ENCODE data around the gene SLC6A7. TPM values are rescaled to one million over a fixed set of nuclear protein-coding genes. Genes with fewer than 3 reads are reported as not detected.

Gene SLC6A7
- total RNA-seq, 1 donor from 2014 or later: not detected

DNA sequence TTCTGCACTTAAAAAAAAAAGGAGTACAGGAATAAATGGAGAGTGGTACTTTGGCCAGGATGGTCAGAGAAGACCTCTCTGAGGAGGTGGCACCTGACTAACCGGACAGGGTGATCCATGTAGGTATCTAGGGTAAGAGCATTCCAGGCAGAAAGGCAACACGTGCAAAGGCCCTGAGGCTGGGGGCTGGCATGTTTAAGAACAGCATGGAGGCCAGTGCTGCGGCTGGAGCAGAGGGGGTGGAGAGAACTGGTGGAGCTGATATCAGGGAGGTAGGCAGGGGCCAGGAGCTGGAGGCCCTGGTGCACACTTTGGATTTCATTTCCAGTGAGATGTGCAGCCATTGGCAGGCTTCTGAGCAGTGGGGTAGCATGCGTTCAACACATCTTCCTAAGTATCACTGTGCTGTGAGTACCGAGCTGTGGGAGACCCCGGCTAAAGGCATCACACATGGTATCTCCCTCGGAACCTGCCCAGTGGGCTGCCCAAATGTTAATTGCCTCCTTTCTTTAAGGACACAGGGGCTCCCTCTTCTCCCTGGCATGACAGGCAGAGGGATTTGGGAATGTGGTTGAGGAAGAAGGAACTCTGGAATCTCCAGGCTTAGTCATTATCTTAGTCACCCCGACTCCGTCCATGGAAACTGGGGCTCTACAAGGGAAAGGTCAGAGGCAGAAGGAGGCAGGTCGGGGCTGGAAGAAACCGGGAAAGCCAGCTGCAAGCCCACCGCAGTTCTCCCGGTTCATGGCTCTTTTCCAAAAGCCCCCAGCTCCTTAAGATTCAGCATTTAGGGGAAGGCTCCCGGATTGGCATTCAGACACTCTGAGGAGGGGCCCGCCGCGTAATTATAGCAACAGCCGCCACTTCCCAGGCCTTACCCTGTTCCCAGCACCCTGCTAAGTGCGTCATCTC is 18.6 kb downstream of the SLC6A7 start:
- TF ChIP-seq, protein P1, sequence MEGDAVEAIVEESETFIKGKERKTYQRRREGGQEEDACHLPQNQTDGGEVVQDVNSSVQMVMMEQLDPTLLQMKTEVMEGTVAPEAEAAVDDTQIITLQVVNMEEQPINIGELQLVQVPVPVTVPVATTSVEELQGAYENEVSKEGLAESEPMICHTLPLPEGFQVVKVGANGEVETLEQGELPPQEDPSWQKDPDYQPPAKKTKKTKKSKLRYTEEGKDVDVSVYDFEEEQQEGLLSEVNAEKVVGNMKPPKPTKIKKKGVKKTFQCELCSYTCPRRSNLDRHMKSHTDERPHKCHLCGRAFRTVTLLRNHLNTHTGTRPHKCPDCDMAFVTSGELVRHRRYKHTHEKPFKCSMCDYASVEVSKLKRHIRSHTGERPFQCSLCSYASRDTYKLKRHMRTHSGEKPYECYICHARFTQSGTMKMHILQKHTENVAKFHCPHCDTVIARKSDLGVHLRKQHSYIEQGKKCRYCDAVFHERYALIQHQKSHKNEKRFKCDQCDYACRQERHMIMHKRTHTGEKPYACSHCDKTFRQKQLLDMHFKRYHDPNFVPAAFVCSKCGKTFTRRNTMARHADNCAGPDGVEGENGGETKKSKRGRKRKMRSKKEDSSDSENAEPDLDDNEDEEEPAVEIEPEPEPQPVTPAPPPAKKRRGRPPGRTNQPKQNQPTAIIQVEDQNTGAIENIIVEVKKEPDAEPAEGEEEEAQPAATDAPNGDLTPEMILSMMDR (IDR thresholded peaks at IDR 0.05): no peak
- Mint-ChIP-seq H3K4me3 (no peak overlapping the region), H3K4me1 (peaks cover 9% of the 10 kb centered on the region), H3K36me3 (ENCODE audit: low read depth) (no peaks in the 10 kb centered on the region), H3K9me3 (no peaks in the 10 kb centered on the region), H3K27me3 (peaks cover 26% of the 10 kb centered on the region), H3K27ac (no peak overlapping the region)
- ATAC-seq (ENCODE audit: low read depth): no peak
- ChIA-PET POLR2A (interaction anchor here (0.6 kb wide), 1 partner anchor 159 kb away, joined by 3 read pairs; no protein-coding TSS in a partner anchor), CTCF (no interaction called here)
- no peak for DNase-seq
- intact Hi-C loops (cut with micrococcal nuclease): no loop called here

DNA sequence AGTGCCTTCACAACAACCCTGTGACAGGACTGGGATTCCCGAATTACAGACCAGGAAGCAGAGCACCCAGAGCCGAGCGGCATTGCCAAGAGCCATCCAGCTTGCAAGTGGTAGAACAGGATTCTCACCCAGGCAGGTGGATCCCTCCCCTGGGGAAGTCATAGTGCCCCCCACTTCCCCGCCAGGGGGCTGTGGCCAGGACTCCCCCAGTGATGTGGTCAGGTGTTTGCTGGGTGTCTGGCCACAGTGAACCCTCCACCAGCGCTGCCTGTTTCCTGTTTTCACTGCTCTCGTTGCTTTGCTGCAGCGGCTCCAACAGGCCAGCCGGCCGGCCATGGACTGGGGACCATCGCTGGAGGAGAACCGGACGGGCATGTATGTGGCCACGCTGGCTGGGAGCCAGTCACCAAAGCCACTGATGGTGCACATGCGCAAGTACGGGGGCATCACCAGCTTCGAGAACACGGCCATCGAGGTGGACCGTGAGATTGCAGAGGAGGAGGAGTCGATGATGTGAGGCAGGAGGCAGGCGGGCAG is 19.3 kb downstream of the SLC6A7 start:
- H3K27ac Mint-ChIP-seq: no peak overlapping the region
- TF ChIP-seq, protein P1 (IDR thresholded peaks at IDR 0.05): no peak
- intact Hi-C loops (cut with micrococcal nuclease): no loop called here
- no peak for ATAC-seq (ENCODE audit: low read depth)
- ChIA-PET CTCF (no interaction called here), POLR2A (no interaction called here)
- DNase-seq: no peak
- no peaks in the 10 kb centered on the region for H3K9me3 Mint-ChIP-seq
- H3K27me3 Mint-ChIP-seq: peaks cover 26% of the 10 kb centered on the region
- H3K36me3 Mint-ChIP-seq (ENCODE audit: low read depth): no peaks in the 10 kb centered on the region
- peaks cover 9% of the 10 kb centered on the region for H3K4me1 Mint-ChIP-seq
- H3K4me3 Mint-ChIP-seq: no peak overlapping the region

DNA sequence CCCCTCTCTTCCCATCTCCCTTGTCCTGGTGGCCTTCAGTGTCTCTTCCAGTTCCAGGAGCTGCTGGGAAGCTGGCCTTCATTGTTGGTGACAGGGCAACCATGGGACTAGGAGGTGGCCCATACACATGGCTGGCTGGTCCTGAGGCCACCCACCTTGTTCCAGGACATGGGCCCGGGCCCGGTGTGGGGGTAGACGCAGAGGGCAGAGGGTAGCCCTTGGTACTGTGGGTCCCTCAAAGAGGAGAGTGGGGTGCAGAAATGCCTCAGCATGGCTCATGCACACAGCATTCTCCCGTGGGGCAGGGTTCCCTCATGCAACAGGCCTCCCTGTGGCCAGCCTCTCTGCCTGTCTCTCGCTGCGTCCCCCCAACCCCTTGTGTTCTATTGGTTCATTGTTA is 20.8 kb downstream of the SLC6A7 start:
- no peak overlapping the region for H3K27ac Mint-ChIP-seq
- TF ChIP-seq, protein P1 (IDR thresholded peaks at IDR 0.05): no peak
- H3K4me1 Mint-ChIP-seq: peaks cover 9% of the 10 kb centered on the region
- POLR2A ChIA-PET: no interaction called here
- CTCF ChIA-PET: no interaction called here
- no peaks in the 10 kb centered on the region for H3K9me3 Mint-ChIP-seq
- H3K36me3 Mint-ChIP-seq (ENCODE audit: low read depth): no peaks in the 10 kb centered on the region
- peaks cover 26% of the 10 kb centered on the region for H3K27me3 Mint-ChIP-seq
- no peak for ATAC-seq (ENCODE audit: low read depth)
- DNase-seq: no peak
- no peak overlapping the region for H3K4me3 Mint-ChIP-seq
- intact Hi-C loops (cut with micrococcal nuclease): no loop called here

DNA sequence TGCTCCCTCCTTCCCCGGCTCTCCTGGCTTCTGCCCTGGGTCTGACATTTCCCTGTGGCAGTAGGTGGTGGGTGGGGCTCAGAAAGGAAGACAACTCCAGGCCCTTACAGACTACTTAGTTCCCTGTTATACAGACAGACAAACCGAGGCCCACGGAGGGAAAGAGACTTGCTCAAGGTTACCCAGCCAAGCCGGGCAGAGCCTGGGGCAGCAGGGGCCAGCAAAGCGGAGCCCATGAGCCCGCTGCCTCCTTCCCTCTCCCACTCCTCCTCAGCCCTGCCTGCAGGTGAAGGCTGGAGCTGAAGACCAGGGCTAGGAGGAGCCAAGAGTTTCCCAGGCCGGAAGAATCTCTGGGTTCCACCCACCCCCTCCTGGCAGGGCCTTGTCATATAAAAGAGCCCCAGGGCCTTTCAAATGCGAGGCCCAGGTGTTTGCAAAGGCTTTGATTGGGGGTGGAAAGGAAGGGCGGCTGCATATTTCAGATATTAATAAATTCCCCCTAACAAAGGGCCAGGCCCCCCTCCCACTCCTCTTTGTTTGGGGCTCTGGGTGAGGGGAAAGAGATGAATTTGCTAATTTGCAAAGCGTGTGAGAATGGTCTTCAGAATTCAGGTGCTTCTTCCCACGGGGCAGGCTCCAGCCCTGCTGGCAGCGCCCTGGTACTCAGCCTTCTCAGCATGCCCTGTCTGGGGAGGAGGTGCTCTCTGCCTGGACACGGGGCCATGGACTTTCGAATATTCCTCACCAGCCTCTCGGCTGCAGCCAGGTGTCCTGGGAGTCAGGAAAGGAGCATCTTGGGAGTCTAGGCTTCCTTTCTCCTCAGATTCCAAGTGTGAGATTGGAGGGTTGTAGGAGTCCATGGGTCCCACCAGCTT is 21.5 kb downstream of the SLC6A7 start:
- DNase-seq (no peak), ATAC-seq (ENCODE audit: low read depth) (no peak)
- peaks cover 26% of the 10 kb centered on the region for H3K27me3 Mint-ChIP-seq
- no peaks in the 10 kb centered on the region for H3K9me3 Mint-ChIP-seq
- ChIA-PET POLR2A (no interaction called here), CTCF (no interaction called here)
- no peaks in the 10 kb centered on the region for H3K36me3 Mint-ChIP-seq (ENCODE audit: low read depth)
- TF ChIP-seq, protein P1 (IDR thresholded peaks at IDR 0.05): no peak
- no peak overlapping the region for H3K4me3 Mint-ChIP-seq
- no peak overlapping the region for H3K27ac Mint-ChIP-seq
- intact Hi-C loops (cut with micrococcal nuclease): no loop called here
- H3K4me1 Mint-ChIP-seq: peaks cover 9% of the 10 kb centered on the region

DNA sequence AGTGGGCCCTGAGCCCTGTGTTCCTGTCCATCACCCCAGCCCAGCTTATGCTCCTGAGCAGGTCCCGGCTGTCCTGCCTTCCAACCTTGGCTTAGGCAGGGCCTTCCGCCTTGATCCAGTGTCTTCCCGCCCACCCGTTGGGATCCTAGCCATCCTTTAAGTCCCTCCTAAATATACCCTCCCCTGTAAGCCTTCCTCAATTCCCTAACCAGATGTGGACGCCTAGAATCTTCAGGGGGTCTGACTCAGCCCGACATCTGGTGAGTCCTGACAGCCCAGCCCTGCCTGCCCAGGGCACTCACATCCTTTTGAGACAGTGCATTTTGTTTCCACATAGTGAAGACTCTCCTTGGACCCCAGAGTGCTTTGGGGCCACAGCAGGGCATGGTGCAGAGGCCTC is 23.7 kb downstream of the SLC6A7 start:
- Mint-ChIP-seq H3K36me3 (ENCODE audit: low read depth) (no peaks in the 10 kb centered on the region), H3K4me3 (no peak overlapping the region), H3K9me3 (no peaks in the 10 kb centered on the region), H3K27me3 (peaks cover 19% of the 10 kb centered on the region), H3K27ac (no peak overlapping the region), H3K4me1 (peaks cover 9% of the 10 kb centered on the region)
- ATAC-seq (ENCODE audit: low read depth) (no peak), DNase-seq (no peak)
- TF ChIP-seq, protein P1 (IDR thresholded peaks at IDR 0.05): no peak
- intact Hi-C loops (cut with micrococcal nuclease): no loop called here
- POLR2A ChIA-PET: no interaction called here
- CTCF ChIA-PET: no interaction called here
